H9 (cell line): ENCODE results near the gene GORASP1. TPM values are rescaled to one million over a fixed set of nuclear protein-coding genes. Genes with fewer than 3 reads are reported as not detected.

Experiments
- DNase-seq: peaks from one replicate; pipeline ENCODE4 v3.0.0-alpha.2; 2017
- H2AFZ ChIP-seq: one replicate; pipeline ENCODE4 v1.6.1; 2013; ENCODE audit warnings: mild to moderate bottlenecking, low read length, control low read depth, moderate library complexity
- H2AK5ac ChIP-seq: 2 replicates; pipeline ENCODE4 v1.6.1; 2013; ENCODE audit warnings: low read length, control low read depth, mixed read lengths; ENCODE audit not compliant: insufficient read length
- H2BK120ac ChIP-seq: one replicate; pipeline ENCODE4 v1.6.1; 2013; ENCODE audit warnings: low read depth, mild to moderate bottlenecking, low read length, control low read depth, inconsistent platforms; ENCODE audit not compliant: poor library complexity, severe bottlenecking
- H2BK12ac ChIP-seq: 2 replicates; pipeline ENCODE4 v1.6.1; 2013; ENCODE audit warnings: low read length, control low read depth, mixed read lengths, low read depth; ENCODE audit not compliant: insufficient read length
- H2BK15ac ChIP-seq: 2 replicates; pipeline ENCODE4 v1.6.1; 2013; ENCODE audit warnings: low read depth, low read length, control low read depth
- H2BK20ac ChIP-seq: one replicate; pipeline ENCODE4 v1.6.1; 2013; ENCODE audit warnings: low read depth, mild to moderate bottlenecking, low read length, control low read depth, inconsistent platforms; ENCODE audit not compliant: poor library complexity, severe bottlenecking
- H2BK5ac ChIP-seq: 2 replicates; pipeline ENCODE4 v1.6.1; 2013; ENCODE audit warnings: low read length, control low read depth, mixed read lengths; ENCODE audit not compliant: insufficient read length
- H3K14ac ChIP-seq: 2 replicates; pipeline ENCODE4 v1.6.1; 2013; ENCODE audit warnings: low read length, control low read depth; ENCODE audit not compliant: insufficient read depth
- H3K18ac ChIP-seq: 2 replicates; pipeline ENCODE4 v1.6.1; 2013; ENCODE audit warnings: low read depth, mild to moderate bottlenecking, mixed read lengths, low read length, control low read depth; ENCODE audit not compliant: insufficient read length
- H3K23ac ChIP-seq: 2 replicates; pipeline ENCODE4 v1.6.1; 2013; ENCODE audit warnings: low read length, control low read depth, mixed read lengths, low read depth; ENCODE audit not compliant: insufficient read length
- H3K23me2 ChIP-seq: 2 replicates; pipeline ENCODE4 v1.6.1; 2013; ENCODE audit warnings: low read depth, mild to moderate bottlenecking, mixed read lengths, low read length, control low read depth; ENCODE audit not compliant: insufficient read length, poor library complexity, severe bottlenecking
- H3K27ac ChIP-seq: 2 replicates; pipeline ENCODE4 v1.5.1; 2013; ENCODE audit warnings: low read length, control low read depth, mixed read lengths, low read depth; ENCODE audit not compliant: insufficient read length
- H3K27me3 ChIP-seq: 2 replicates; pipeline ENCODE4 v1.6.1; 2013; ENCODE audit warnings: low read length, control low read depth, inconsistent platforms; ENCODE audit not compliant: insufficient read depth
- H3K4ac ChIP-seq: 2 replicates; pipeline ENCODE4 v1.6.1; 2013; ENCODE audit warnings: low read depth, mild to moderate bottlenecking, control low read depth, inconsistent platforms, low read length, moderate library complexity
- H3K4me1 ChIP-seq: 2 replicates; pipeline ENCODE4 v1.6.1; 2013; ENCODE audit warnings: low read length, control low read depth, inconsistent platforms; ENCODE audit not compliant: insufficient read depth
- H3K4me2 ChIP-seq: 2 replicates; pipeline ENCODE4 v1.6.1; 2013; ENCODE audit warnings: low read length, control low read depth, mixed read lengths; ENCODE audit not compliant: insufficient read length, insufficient read depth
- H3K56ac ChIP-seq: 2 replicates; pipeline ENCODE4 v1.6.1; 2013; ENCODE audit warnings: low read depth, mild to moderate bottlenecking, mixed read lengths, low read length, control low read depth; ENCODE audit not compliant: insufficient read length
- H3K79me1 ChIP-seq: 2 replicates; pipeline ENCODE4 v1.6.1; 2013; ENCODE audit warnings: low read depth, mild to moderate bottlenecking, moderate library complexity, low read length, control low read depth, inconsistent platforms; ENCODE audit not compliant: insufficient read depth, poor library complexity, severe bottlenecking
- H3K79me2 ChIP-seq: 2 replicates; pipeline ENCODE4 v1.6.1; 2013; ENCODE audit warnings: low read length, control low read depth, inconsistent platforms; ENCODE audit not compliant: insufficient read depth
- H3K9ac ChIP-seq: 2 replicates; pipeline ENCODE4 v1.6.1; 2013; ENCODE audit warnings: low read length, control low read depth, mixed read lengths; ENCODE audit not compliant: insufficient read length; ENCODE audit errors: extremely low read depth
- H3K9me3 ChIP-seq: one replicate; pipeline ENCODE4 v1.6.1; 2013; ENCODE audit warnings: low read depth, low read length, inconsistent platforms; ENCODE audit not compliant: control insufficient read depth
- H3T11ph ChIP-seq: one replicate; pipeline ENCODE4 v1.6.1; 2013; ENCODE audit warnings: mild to moderate bottlenecking, low read length, control low read depth, inconsistent platforms
- H4K20me1 ChIP-seq: one replicate; pipeline ENCODE4 v1.6.1; 2013; ENCODE audit not compliant: control insufficient read depth, insufficient read length, insufficient read depth
- H4K5ac ChIP-seq: 2 replicates; pipeline ENCODE4 v1.6.1; 2013; ENCODE audit warnings: low read depth, mild to moderate bottlenecking, mixed read lengths, low read length, control low read depth; ENCODE audit not compliant: insufficient read length
- H4K8ac ChIP-seq: replicated peaks from 2 replicates; pipeline ENCODE4 v1.6.1; 2013; ENCODE audit warnings: low read length, control low read depth, mixed read lengths, low read depth; ENCODE audit not compliant: insufficient read length
- H4K91ac ChIP-seq: 2 replicates; pipeline ENCODE4 v1.6.1; 2013; ENCODE audit warnings: low read depth, mild to moderate bottlenecking, moderate library complexity, mixed read lengths, low read length, control low read depth; ENCODE audit not compliant: insufficient read length
- H3K27ac Mint-ChIP-seq, 3 experiments: 2 replicates in 2 of 3; 3 replicates in 1 of 3; pipeline ENCODE4 v1.8.0; 2020 to 2021; ENCODE audit warnings: mixed read lengths in 3 of 3, mild to moderate bottlenecking in 1 of 3, moderate library complexity in 1 of 3
- H3K27me3 Mint-ChIP-seq: 2 replicates; pipeline ENCODE4 v1.8.0; 2021; ENCODE audit warnings: low read depth, mild to moderate bottlenecking, moderate library complexity, mixed read lengths
- H3K36me3 Mint-ChIP-seq, 3 experiments: 2 replicates in 2 of 3; 3 replicates in 1 of 3; pipeline ENCODE4 v1.8.0; 2020 to 2021; ENCODE audit warnings: low read depth in 3 of 3, mixed read lengths in 3 of 3; ENCODE audit not compliant: insufficient read depth in 1 of 3
- H3K4me1 Mint-ChIP-seq, 2 experiments: 2 replicates each; pipeline ENCODE4 v1.8.0; 2020; ENCODE audit warnings: mixed read lengths in 2 of 2
- H3K4me3 Mint-ChIP-seq, 2 experiments: 2 replicates in 1 of 2; 3 replicates in 1 of 2; pipeline ENCODE4 v1.8.0; 2020 to 2021; ENCODE audit warnings: mild to moderate bottlenecking in 2 of 2, mixed read lengths in 2 of 2, moderate library complexity in 1 of 2
- H3K9me3 Mint-ChIP-seq, 2 experiments: 2 replicates in 1 of 2; 3 replicates in 1 of 2; pipeline ENCODE4 v1.8.0; 2020; ENCODE audit warnings: mild to moderate bottlenecking in 2 of 2, mixed read lengths in 2 of 2, moderate library complexity in 1 of 2
- CTCF ChIP-seq: fragments of 200-600 bp; sonication (generic); conservative IDR thresholded peaks from 3 replicates; pipeline ENCODE4 v1.8.0; 2021; ENCODE audit warnings: antibody characterized with exemption, mild to moderate bottlenecking
- WGBS: extraction: QIAGEN DNeasy Blood & Tissue Kit; methylation state at CpG from one replicate; pipeline ENCODE4 v1.1.7; 2013; ENCODE audit warnings: missing lambda C conversion rate, low lambda C conversion rate, mixed read lengths; ENCODE audit not compliant: insufficient read length; ENCODE audit errors: extremely low coverage; 5-methylcytosine and 5-hydroxymethylcytosine counted together
- total RNA-seq: library from RNA; stranded (reverse); gene quantifications from 2 replicates; pipeline ENCODE4 v1.2.1, GENCODE V29; 2021

The GORASP1 gene
- total RNA-seq, 1 experiment from 2014 or later, result 37.4 TPM

GRCh38 chr3:39068556-39068955 is 38.9 kb downstream of the GORASP1 start:
- no peaks in the 10 kb centered on the region for H3K27me3 Mint-ChIP-seq
- H3K14ac ChIP-seq, result no peak overlapping the region
- H3K56ac ChIP-seq, result no peak overlapping the region
- H3K9ac ChIP-seq, result no peak overlapping the region
- H3K79me2 ChIP-seq, result no peaks in the 10 kb centered on the region
- H2AFZ ChIP-seq, result no peak overlapping the region
- H3K36me3 Mint-ChIP-seq, result peaks cover 8 to 39% (median 37%) of the 10 kb centered on the region in 3 experiments; a peak in 5 of 7 replicates
- no peak overlapping the region for H3K27ac ChIP-seq
- H3T11ph ChIP-seq, result no peak overlapping the region
- no peak overlapping the region for H2BK15ac ChIP-seq
- H3K27ac Mint-ChIP-seq, result no peak overlapping the region
- no peak overlapping the region for H3K4me2 ChIP-seq
- no peak overlapping the region for H2BK5ac ChIP-seq
- no peak overlapping the region for H3K18ac ChIP-seq
- WGBS, result no CpG with 5 or more reads among the region's 3 CpGs
- DNase-seq, result no peak
- H3K23ac ChIP-seq, result no peak overlapping the region
- no peak for TF ChIP-seq CTCF
- no peaks in the 10 kb centered on the region for H3K23me2 ChIP-seq
- H3K9me3 ChIP-seq, result no peaks in the 10 kb centered on the region
- H3K9me3 Mint-ChIP-seq, result no peaks in the 10 kb centered on the region
- H4K8ac ChIP-seq, result no peak overlapping the region
- no peak overlapping the region for H2AK5ac ChIP-seq
- no peaks in the 10 kb centered on the region for H4K20me1 ChIP-seq
- no peak overlapping the region for H2BK120ac ChIP-seq
- no peak overlapping the region for H3K4me3 Mint-ChIP-seq
- no peak overlapping the region for H4K91ac ChIP-seq
- H3K27me3 ChIP-seq, result no peaks in the 10 kb centered on the region
- H2BK12ac ChIP-seq, result no peak overlapping the region
- H2BK20ac ChIP-seq, result no peak overlapping the region
- no peaks in the 10 kb centered on the region for H3K4me1 ChIP-seq
- H3K4ac ChIP-seq, result no peak overlapping the region
- H4K5ac ChIP-seq, result no peak overlapping the region
- no peaks in the 10 kb centered on the region for H3K4me1 Mint-ChIP-seq
- H3K79me1 ChIP-seq, result peaks cover 4% of the 10 kb centered on the region
